Measurements from ENCODE around the gene CD9. TPM values are rescaled to one million over a fixed set of nuclear protein-coding genes. Genes with fewer than 3 reads are reported as not detected.

Gene CD9
- total RNA-seq, 2 experiments from 2014 or later: 3.8 to 20.4 TPM

- DNase-seq (no peak), ATAC-seq (no peak)
- no peaks in the 10 kb centered on the region for H3K9me3 Mint-ChIP-seq (ENCODE audit: low read depth)
- CTCF ChIA-PET: interaction anchor here (4.8 to 14.4 kb wide), 2 partner anchors 75 to 86 kb away, joined by 45 to 225 read pairs; no protein-coding TSS in a partner anchor
- H3K4me3 Mint-ChIP-seq: peak overlapping the region; percentile 22
- no peaks in the 10 kb centered on the region for H3K36me3 Mint-ChIP-seq
- peaks cover 64% of the 10 kb centered on the region for H3K27me3 Mint-ChIP-seq
- no peak overlapping the region for H3K27ac Mint-ChIP-seq
- peaks cover 15% of the 10 kb centered on the region for H3K4me1 Mint-ChIP-seq
Measured at GRCh38 chr12:6198985-6199530, 1.1 kb upstream of the CD9 start.

GRCh38 chr12:6199531-6200255, 507 bp upstream of the CD9 start:
- no peaks in the 10 kb centered on the region for H3K36me3 Mint-ChIP-seq
- no peaks in the 10 kb centered on the region for H3K9me3 Mint-ChIP-seq (ENCODE audit: low read depth)
- peaks cover 64% of the 10 kb centered on the region for H3K27me3 Mint-ChIP-seq
- ATAC-seq (no peak), DNase-seq (no peak)
- peak overlapping the region; percentile 22 for H3K4me3 Mint-ChIP-seq
- CTCF ChIA-PET: interaction anchor here (0.5 to 14.4 kb wide), 4 partner anchors 74 to 211 kb away, joined by 3 to 225 read pairs (median 24); no protein-coding TSS in a partner anchor
- no peak overlapping the region for H3K27ac Mint-ChIP-seq
- H3K4me1 Mint-ChIP-seq: peaks cover 18% of the 10 kb centered on the region

GRCh38 chr12:6201213-6201608, 1.0 kb downstream of the CD9 start:
- H3K36me3 Mint-ChIP-seq: no peaks in the 10 kb centered on the region
- H3K27me3 Mint-ChIP-seq: peaks cover 65% of the 10 kb centered on the region
- H3K9me3 Mint-ChIP-seq (ENCODE audit: low read depth): no peaks in the 10 kb centered on the region
- DNase-seq (no peak), ATAC-seq (no peak)
- H3K4me3 Mint-ChIP-seq: peak overlapping the region; percentile 49
- CTCF ChIA-PET: interaction anchor here (1.1 to 14.4 kb wide), 6 partner anchors 9 to 213 kb away, joined by 3 to 225 read pairs (median 4); no protein-coding TSS in a partner anchor
- peaks cover 24% of the 10 kb centered on the region for H3K4me1 Mint-ChIP-seq
- H3K27ac Mint-ChIP-seq: no peak overlapping the region

- ATAC-seq (no peak), DNase-seq (no peak)
- CTCF ChIA-PET: interaction anchor here (1.1 to 14.4 kb wide), 5 partner anchors 9 to 83 kb away, joined by 3 to 225 read pairs (median 4); no protein-coding TSS in a partner anchor
- peaks cover 62% of the 10 kb centered on the region for H3K27me3 Mint-ChIP-seq
- H3K4me1 Mint-ChIP-seq: peaks cover 24% of the 10 kb centered on the region
- H3K36me3 Mint-ChIP-seq: no peaks in the 10 kb centered on the region
- no peak overlapping the region for H3K27ac Mint-ChIP-seq
- no peaks in the 10 kb centered on the region for H3K9me3 Mint-ChIP-seq (ENCODE audit: low read depth)
- no peak overlapping the region for H3K4me3 Mint-ChIP-seq
Measured at GRCh38 chr12:6201826-6202225, 1.6 kb downstream of the CD9 start.

- no peak for DNase-seq
- no peak for ATAC-seq
- Mint-ChIP-seq H3K27me3 (peaks cover 65% of the 10 kb centered on the region), H3K36me3 (no peaks in the 10 kb centered on the region), H3K27ac (no peak overlapping the region), H3K4me3 (no peak overlapping the region), H3K9me3 (ENCODE audit: low read depth) (no peaks in the 10 kb centered on the region), H3K4me1 (peaks cover 24% of the 10 kb centered on the region)
- CTCF ChIA-PET: interaction anchor here (1.2 to 14.4 kb wide), 3 partner anchors 8 to 71 kb away, joined by 3 to 225 read pairs (median 6); no protein-coding TSS in a partner anchor
Measured at GRCh38 chr12:6202304-6202703, 2.1 kb downstream of the CD9 start.

GRCh38 chr12:6202846-6203245, 2.6 kb downstream of the CD9 start:
- ATAC-seq: no peak
- Mint-ChIP-seq H3K36me3 (no peaks in the 10 kb centered on the region), H3K9me3 (ENCODE audit: low read depth) (no peaks in the 10 kb centered on the region)

GRCh38 chr12:6203601-6204000, 3.4 kb downstream of the CD9 start:
- Mint-ChIP-seq H3K4me3 (no peak overlapping the region), H3K27me3 (peaks cover 57% of the 10 kb centered on the region), H3K36me3 (no peaks in the 10 kb centered on the region), H3K9me3 (ENCODE audit: low read depth) (no peaks in the 10 kb centered on the region), H3K4me1 (peaks cover 24% of the 10 kb centered on the region), H3K27ac (no peak overlapping the region)
- no peak for ATAC-seq
- no peak for DNase-seq
- CTCF ChIA-PET: interaction anchor here (0.9 to 14.4 kb wide), 5 partner anchors 9 to 81 kb away, joined by 3 to 225 read pairs (median 4); no protein-coding TSS in a partner anchor

More at GRCh38 chr12:6202846-6203245, 2.6 kb downstream of the CD9 start:
- DNase-seq: no peak
- Mint-ChIP-seq H3K4me3 (no peak overlapping the region), H3K4me1 (peaks cover 24% of the 10 kb centered on the region), H3K27me3 (peaks cover 65% of the 10 kb centered on the region), H3K27ac (no peak overlapping the region)
- CTCF ChIA-PET: interaction anchor here (1.4 to 14.4 kb wide), 3 partner anchors 8 to 71 kb away, joined by 3 to 225 read pairs (median 6); no protein-coding TSS in a partner anchor

GRCh38 chr12:6204533-6205143, 4.4 kb downstream of the CD9 start:
- H3K36me3 Mint-ChIP-seq: no peaks in the 10 kb centered on the region
- H3K4me1 Mint-ChIP-seq: peaks cover 16% of the 10 kb centered on the region
- no peak overlapping the region for H3K4me3 Mint-ChIP-seq
- H3K27me3 Mint-ChIP-seq: peaks cover 47% of the 10 kb centered on the region
- CTCF ChIA-PET: interaction anchor here (0.9 to 14.4 kb wide), 5 partner anchors 8 to 80 kb away, joined by 3 to 225 read pairs (median 6); no protein-coding TSS in a partner anchor
- no peaks in the 10 kb centered on the region for H3K9me3 Mint-ChIP-seq (ENCODE audit: low read depth)
- DNase-seq (no peak), ATAC-seq (peak; percentile 48)
- H3K27ac Mint-ChIP-seq: no peak overlapping the region

- Mint-ChIP-seq H3K4me3 (no peak overlapping the region), H3K27ac (no peak overlapping the region), H3K4me1 (peaks cover 13% of the 10 kb centered on the region), H3K36me3 (no peaks in the 10 kb centered on the region), H3K9me3 (ENCODE audit: low read depth) (no peaks in the 10 kb centered on the region), H3K27me3 (peaks cover 44% of the 10 kb centered on the region)
- DNase-seq (no peak), ATAC-seq (no peak)
- CTCF ChIA-PET: interaction anchor here (3.2 to 14.4 kb wide), 2 partner anchors 9 to 68 kb away, joined by 18 to 225 read pairs; no protein-coding TSS in a partner anchor
Measured at GRCh38 chr12:6205144-6205539, 4.9 kb downstream of the CD9 start.

- DNase-seq (no peak), ATAC-seq (no peak)
- no peak overlapping the region for H3K4me3 Mint-ChIP-seq
- H3K4me1 Mint-ChIP-seq: peaks cover 13% of the 10 kb centered on the region
- H3K36me3 Mint-ChIP-seq: no peaks in the 10 kb centered on the region
- no peaks in the 10 kb centered on the region for H3K9me3 Mint-ChIP-seq (ENCODE audit: low read depth)
- CTCF ChIA-PET: interaction anchor here (3.2 to 14.4 kb wide), 2 partner anchors 10 to 68 kb away, joined by 18 to 225 read pairs; no protein-coding TSS in a partner anchor
- H3K27ac Mint-ChIP-seq: no peak overlapping the region
- H3K27me3 Mint-ChIP-seq: peaks cover 43% of the 10 kb centered on the region
Measured at GRCh38 chr12:6205761-6206160, 5.6 kb downstream of the CD9 start.

- DNase-seq (no peak), ATAC-seq (no peak)
- Mint-ChIP-seq H3K36me3 (no peaks in the 10 kb centered on the region), H3K27ac (no peak overlapping the region), H3K4me3 (no peak overlapping the region), H3K4me1 (peaks cover 11% of the 10 kb centered on the region), H3K9me3 (ENCODE audit: low read depth) (no peaks in the 10 kb centered on the region), H3K27me3 (peaks cover 38% of the 10 kb centered on the region)
- CTCF ChIA-PET: interaction anchor here (3.2 to 14.4 kb wide), 2 partner anchors 11 to 67 kb away, joined by 18 to 225 read pairs; no protein-coding TSS in a partner anchor
Measured at GRCh38 chr12:6206327-6206726, 6.1 kb downstream of the CD9 start.

GRCh38 chr12:6207259-6207925, 7.2 kb downstream of the CD9 start:
- DNase-seq (no peak), ATAC-seq (no peak)
- H3K9me3 Mint-ChIP-seq (ENCODE audit: low read depth): no peaks in the 10 kb centered on the region
- H3K27ac Mint-ChIP-seq: no peak overlapping the region
- no peak overlapping the region for H3K4me3 Mint-ChIP-seq
- no peaks in the 10 kb centered on the region for H3K36me3 Mint-ChIP-seq
- CTCF ChIA-PET: interaction anchor here (3.2 kb wide), 1 partner anchor 12 kb away, joined by 18 read pairs; no protein-coding TSS in a partner anchor
- H3K27me3 Mint-ChIP-seq: peaks cover 27% of the 10 kb centered on the region
- peaks cover 11% of the 10 kb centered on the region for H3K4me1 Mint-ChIP-seq

Data from activated CD8-positive, alpha-beta memory T cell treated with anti-CD3 and anti-CD28 coated beads, Interleukin-2, amount 10 ng/mL, durations not matched to agents 7 days and 5 days (primary cell).